Stimulated activated CD8-positive, alpha-beta memory T cell treated with anti-CD3 and anti-CD28 coated beads, Interleukin-15, amount 100 ng/mL, for 1 hour (primary cell): ENCODE results near the gene HIGD1C.
"Not testable (repeated sequence)": the region's sequence is repeated elsewhere in the genome, so short reads cannot be mapped to it uniquely, and the experiment has no call there.

Experiments used
- DNase-seq: peaks from one replicate; pipeline ENCODE4 v3.0.0-alpha.2; 2020; ENCODE audit warnings: low read depth

HIGD1C gene

GRCh38 chr12:50952510-50952909 is at the start of gene HIGD1C:
HIGD1C (plus strand) TSS chr12:50952544; CDS start chr12:50953999, 1,455 bp downstream.
- DNase-seq = no peak

- not testable (repeated sequence) for DNase-seq
These were observed 43.9 kb upstream of the HIGD1C start for GRCh38 chr12:50908479-50908878.

DNA sequence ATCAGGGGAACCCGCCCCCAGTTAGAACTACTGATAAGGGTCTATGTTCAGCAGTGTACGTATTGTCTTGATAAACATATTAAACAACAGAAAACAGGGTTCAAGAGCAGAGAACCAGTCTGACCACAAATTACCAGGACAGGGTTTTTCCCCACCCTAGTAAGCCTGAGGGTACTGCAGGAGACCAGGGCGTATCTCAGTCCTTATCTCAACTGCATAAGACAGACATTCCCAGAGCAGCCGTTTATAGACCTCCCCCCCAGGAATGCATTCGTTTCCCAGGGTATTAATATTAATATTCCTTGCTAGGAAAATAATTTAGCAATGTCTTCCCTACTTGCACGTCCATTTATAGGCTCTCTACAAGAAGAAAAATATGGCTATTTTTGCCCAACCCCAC is 40.0 kb upstream of the HIGD1C start:
- DNase-seq = not testable (repeated sequence)

- no peak for DNase-seq
These were observed 39.1 kb upstream of the HIGD1C start for GRCh38 chr12:50913224-50913623.

DNA sequence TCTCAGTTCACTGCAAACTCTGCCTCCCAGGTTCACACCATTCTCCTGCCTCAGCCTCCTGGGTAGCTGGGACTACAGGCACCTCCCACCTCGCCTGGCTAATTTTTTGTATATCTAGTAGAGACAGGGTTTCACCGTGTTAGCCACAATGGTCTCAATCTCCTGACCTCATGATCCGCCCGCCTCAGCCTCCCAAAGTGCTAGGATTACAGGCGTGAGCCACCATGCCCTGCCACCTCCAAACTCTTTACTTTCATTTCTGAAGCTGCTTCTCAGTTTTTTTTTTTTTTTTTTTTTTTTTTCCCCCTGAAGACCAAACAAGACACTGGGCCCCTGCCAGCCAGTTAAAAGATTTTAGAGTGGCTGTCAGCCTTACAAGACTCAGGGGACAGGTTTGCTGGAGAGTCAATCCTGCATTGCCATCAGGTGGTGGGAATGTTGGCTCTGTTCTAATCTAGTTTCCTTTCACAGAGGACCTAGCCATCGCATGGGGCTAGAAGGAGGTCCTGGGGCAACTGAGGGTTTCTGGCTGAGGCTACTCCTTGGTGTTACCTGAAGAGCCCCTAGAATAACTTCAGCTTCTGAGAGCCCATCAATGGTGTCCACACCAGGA is 37.4 kb upstream of the HIGD1C start:
- no peak for DNase-seq

DNA sequence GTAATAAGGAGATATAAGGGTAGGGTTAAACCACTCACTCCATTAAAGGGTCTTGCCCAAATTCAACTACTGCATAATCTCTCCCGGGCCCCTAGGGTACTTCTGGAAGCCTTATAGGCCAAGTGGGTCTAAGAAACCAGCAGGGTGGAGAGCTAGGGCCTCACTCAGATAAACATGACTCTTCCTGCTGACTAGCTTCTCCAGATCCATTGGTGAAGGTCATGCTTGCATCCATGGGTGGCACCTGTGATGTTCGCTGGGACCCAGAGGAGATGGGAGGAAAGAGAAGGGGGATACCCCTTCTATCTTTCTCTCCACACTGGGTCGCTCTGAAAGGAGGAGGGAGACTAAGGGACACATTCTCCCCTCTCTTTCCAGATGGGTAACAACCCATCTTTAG is 36.1 kb upstream of the HIGD1C start:
- no peak for DNase-seq

GRCh38 chr12:50918584-50919316 is 33.6 kb upstream of the HIGD1C start:
- DNase-seq = no peak

DNA sequence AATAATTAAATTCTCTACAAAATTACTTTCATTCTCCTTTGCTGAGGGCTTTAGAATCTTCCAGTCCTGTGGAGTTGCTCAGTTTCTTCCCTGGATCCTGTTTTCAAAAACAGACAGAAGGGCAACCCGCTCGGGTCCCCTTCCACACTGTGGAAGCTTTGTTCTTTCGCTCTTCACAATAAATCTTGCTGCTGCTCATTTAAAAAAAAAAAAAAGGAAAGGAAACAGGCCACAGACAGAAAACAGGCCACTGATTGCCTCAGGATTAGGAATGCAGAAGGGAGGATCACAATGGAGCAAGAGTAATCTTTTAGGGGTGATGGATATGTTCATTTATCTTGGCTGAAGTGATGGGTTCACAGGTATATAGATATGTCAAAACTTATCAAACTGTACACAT is 29.5 kb upstream of the HIGD1C start:
- DNase-seq = no peak

GRCh38 chr12:50923361-50924130 is 28.8 kb upstream of the HIGD1C start:
- no peak for DNase-seq

GRCh38 chr12:50924131-50924438 is 28.3 kb upstream of the HIGD1C start:
- DNase-seq = no peak

- DNase-seq = no peak
These were observed 27.7 kb upstream of the HIGD1C start for GRCh38 chr12:50924439-50925341.

DNA sequence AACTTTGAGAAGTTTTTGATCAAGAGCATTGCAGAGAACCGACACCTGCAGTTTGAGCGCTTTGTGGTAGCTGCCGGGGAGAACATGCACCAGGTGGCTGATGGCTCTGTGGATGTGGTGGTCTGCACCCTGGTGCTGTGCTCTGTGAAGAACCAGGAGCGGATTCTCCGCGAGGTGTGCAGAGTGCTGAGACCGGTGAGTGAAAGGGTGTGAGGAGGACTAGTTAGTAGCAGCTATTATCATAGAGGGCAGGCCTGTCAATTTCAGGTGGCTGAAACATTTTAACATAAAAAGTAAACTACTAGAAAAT is 27.0 kb upstream of the HIGD1C start:
- DNase-seq = no peak

DNA sequence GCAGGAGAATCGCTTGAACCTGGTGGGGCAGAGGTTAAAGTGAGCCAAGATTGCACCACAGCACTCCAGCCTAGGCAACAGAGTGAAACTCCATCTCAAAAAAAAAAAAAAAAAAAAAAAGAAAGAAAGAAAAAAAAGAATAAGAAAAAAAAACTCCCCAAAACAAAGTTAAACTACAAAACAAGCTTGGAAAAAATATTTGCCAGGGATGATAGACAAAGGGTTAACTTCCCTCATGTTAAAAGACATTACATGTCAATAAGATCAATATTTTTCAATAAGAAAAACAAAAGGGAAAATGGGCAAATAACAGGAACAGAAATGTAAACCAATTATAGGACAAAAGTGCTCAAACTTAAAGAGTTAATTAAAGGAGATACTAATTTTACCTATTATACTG is 26.4 kb upstream of the HIGD1C start:
- DNase-seq = no peak

- no peak for DNase-seq
These were observed 25.9 kb upstream of the HIGD1C start for GRCh38 chr12:50926415-50926814.

- not testable (repeated sequence) for DNase-seq
These were observed 25.4 kb upstream of the HIGD1C start for GRCh38 chr12:50926932-50927331.

- DNase-seq = no peak
These were observed 25.0 kb upstream of the HIGD1C start for GRCh38 chr12:50927356-50927755.

DNA sequence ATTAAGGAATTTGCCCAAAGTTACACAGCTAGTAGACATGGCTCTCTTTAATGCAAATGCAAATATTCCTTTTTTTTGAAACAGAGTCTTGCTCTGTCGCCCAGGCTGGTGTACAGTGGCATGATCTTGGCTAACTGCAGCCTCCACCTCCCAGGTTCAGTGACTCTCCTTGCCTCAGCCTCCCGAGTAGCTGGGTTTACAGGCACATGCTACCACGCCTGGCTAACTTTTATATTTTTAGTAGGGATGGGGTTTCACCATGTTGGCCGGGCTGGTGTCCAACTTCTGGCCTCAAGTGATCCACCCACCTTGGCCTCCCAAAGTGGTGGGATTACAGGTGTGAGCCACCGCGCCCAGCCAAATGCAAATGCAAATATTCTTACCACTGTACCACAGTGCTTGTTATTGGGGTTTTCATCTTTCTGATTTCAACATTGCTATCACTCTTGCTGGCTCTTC is 24.5 kb upstream of the HIGD1C start:
- DNase-seq = no peak

DNA sequence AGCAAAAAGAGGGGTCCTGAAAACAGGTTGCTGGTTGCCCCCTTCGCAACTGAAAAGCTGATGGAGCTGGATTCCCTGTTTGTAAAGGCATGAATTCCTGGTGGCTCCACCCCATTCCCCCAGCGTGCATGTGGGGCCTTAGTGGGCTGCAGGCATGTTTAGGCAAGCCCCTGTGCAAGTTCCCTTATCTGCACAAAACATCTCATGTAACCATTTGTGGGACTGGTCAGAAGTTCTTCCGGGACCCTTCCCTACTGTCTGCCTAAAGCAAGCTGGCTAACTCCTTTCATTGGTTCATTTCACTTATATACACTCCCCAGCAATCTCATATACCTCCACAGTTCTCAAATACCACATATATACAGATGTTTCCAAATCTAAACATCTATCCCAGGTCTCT is 24.0 kb upstream of the HIGD1C start:
- DNase-seq = no peak

- DNase-seq = no peak
These were observed 22.5 kb upstream of the HIGD1C start for GRCh38 chr12:50929831-50930230.

- DNase-seq = not testable (repeated sequence)
These were observed 21.9 kb upstream of the HIGD1C start for GRCh38 chr12:50930477-50930876.

GRCh38 chr12:50932787-50933280 is 19.5 kb upstream of the HIGD1C start:
- DNase-seq = no peak

- DNase-seq = no peak
These were observed 18.8 kb upstream of the HIGD1C start for GRCh38 chr12:50933459-50934124.
